ENCODE data around the gene RSPH4A.
"Not testable (repeated sequence)": the region's sequence is repeated elsewhere in the genome, so short reads cannot be mapped to it uniquely, and the experiment has no call there.

Gene RSPH4A

DNA sequence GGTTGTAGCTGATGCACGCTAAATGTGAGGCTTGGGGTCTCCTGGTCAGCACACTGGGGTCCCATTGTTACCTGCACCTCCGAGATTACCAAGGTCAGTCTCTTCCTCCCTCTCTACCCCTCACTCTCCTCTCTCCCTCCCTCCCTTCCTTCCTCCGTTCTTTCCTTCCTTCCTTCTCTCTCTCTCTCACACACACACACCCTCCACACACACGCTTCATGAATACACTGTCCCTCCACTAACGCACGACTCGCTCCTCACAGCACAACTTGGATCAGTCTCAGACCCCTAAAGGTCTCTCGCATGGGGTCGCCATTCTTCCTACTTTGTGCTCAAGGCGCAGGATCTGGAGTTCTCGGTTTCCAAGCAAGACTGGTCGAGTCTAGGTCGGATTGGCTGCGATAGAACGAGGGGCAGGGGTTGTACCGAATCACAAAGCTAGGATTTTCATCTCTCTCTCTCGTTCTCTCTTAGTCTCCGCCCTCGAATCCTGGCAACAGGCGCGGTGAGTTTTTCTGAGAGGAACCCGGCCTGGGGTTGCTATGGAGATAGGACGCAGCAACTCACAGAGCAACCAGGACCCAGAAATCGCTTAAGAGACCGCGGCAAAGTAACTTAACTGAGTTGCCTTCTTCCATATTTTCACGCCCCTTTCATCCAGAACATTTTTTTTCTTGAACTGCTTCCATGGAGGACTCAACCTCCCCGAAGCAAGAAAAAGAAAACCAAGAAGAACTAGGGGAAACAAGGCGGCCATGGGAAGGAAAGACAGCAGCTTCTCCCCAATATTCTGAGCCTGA is at the start of gene RSPH4A:
TSS of gene RSPH4A (plus strand) at position 543 of the 800 bp plus-strand sequence. CDS start at position 688, 145 bp downstream.
- peak; percentile 97 for DNase-seq (ENCODE audit: low spot score)

DNA sequence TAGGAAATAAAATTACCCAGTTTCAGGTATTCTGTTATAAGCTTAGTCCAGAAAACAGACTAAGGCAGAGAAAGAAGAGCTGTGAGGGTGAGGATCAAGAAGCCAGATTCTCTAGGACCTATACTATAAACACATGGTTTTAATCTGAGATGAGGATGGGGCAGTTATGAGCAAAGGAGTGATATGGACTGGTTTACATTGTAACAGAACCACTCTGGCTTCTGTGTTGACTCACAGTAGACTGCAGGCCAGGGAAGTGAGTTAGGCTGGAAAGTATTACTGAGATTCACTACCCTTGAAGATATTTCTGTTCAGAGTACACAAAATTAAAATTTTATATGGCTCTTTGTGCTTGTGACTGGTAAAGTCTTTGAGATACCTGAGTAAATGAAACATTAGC is 48.2 kb upstream of the RSPH4A start:
- no peak for DNase-seq (ENCODE audit: low spot score)

DNA sequence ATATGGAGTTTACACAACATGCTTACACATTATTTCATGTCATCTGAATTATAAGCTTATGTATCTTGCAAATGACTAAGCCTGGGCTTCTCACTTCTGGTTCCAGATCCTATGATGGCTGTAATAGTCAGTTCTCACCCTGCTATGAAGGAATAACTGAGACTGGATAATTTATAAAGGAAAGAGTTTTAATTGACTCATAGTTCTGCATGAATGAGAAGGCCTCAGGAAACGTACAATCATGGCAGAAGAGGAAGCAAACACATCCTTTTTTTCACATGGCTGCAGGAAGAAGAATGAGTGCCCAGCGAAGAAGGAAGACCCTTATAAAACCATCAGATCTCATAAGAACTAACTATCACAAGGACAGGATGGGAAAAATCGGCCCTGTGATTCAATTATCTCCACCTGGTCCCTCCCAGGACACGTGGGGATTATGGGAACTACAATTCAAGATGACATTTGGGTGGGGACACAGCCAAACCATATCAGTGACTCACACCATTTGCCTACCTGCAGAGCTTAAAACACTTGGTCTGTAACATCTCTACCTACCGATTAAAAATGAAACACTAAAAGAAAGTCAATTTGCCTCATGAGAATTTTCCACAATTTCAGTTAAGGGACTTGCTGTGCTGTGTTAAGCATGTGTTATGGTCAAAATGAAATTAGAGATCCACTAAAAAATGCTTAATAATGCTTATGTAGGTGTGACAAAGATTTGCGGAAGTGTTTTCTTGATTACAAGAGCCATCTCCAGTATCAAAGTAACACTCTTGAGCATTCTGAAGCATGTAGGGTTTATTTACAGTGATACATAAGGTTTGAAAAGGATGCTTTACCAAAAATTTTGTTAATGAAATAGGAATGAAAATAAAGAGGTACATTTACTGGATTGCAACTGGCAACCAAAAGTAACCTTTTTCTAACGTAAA is 47.2 kb upstream of the RSPH4A start:
- no peak for DNase-seq (ENCODE audit: low spot score)

DNA sequence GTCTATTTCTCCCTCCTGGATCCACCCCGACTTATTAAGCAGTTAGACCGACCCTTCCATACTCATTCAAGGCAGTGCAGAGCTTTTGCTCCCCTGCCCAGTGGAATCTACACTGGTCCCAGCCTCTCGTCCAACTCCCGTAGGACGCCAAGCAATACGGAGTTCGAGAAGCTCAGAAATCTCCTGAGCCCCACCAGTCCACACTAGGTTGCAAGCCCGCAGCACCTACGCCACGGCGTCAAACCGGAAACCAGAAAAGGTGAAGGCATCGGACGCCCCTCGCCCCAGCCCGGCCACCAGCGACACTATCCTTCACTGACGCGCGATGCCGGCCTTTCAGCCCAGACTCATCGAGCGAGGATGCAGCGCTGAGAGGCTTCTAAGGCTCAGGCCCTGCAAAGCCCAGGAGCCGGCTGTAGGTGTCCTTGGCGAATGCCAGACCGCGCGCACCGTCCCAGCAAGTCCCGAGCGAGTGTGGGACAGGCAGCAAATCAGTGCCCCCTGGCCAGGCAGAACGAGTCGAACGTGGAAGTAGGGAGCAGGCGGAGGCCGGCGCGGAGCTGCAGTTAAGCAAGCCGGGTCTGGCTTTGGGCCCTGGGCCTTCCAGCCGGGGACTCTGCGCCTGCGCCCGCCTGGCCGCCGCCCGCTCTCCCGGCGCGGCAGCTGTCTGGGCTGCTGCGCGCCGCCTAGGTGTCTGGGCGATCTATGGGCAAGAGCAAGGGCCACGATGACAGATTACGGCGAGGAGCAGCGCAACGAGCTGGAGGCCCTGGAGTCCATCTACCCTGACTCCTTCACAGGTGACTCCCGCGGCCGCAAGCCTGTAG is 45.2 kb upstream of the RSPH4A start, which contains the start of gene RWDD1:
TSS of gene RWDD1 (plus strand) at position 649 of the 827 bp plus-strand sequence. CDS start at position 728, 79 bp downstream.
- peak; percentile 98 for DNase-seq (ENCODE audit: low spot score)

DNA sequence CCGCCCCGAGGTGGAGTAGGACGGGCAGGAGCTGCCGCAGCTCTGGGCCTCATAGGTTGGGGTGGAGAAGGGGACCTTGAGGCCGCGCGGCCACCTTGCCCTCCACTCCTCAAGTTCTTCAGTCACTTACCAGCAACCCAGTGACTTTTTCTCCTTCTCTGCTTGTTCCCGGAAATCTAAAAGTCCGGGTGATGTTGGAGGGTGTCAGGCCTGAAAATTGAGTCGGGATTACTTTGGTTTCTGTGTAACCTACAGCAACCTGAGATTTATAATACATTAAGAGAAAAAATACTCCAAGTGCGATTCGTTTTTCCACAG is 44.6 kb upstream of the RSPH4A start:
- DNase-seq (ENCODE audit: low spot score), result no peak

GRCh38 chr6:116572162-116572561 is 44.1 kb upstream of the RSPH4A start:
- DNase-seq (ENCODE audit: low spot score), result peak; percentile 44

DNA sequence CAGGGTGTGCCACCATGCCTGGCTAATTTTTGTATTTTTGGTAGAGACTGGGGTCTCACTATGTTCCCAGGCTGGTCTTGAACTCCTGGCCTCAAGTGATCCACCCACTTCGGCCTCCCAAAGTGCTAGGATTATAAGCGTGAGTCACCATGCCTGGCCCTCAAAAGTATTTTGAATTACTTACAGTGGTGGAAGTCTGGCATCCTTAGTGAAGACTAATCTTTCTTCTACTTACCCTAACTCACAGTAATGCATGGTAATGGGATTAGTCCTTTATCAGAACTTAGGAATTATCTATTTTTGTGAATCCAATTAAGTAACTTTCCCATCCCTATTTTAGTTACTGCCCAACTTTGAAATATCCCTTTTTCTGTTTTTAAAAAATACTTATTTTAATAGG is 41.1 kb upstream of the RSPH4A start:
- DNase-seq (ENCODE audit: low spot score), result no peak

- DNase-seq (ENCODE audit: low spot score), result no peak
Measured at GRCh38 chr6:116577486-116577885, 38.8 kb upstream of the RSPH4A start.

GRCh38 chr6:116578335-116578734 is 37.9 kb upstream of the RSPH4A start:
- no peak for DNase-seq (ENCODE audit: low spot score)

DNA sequence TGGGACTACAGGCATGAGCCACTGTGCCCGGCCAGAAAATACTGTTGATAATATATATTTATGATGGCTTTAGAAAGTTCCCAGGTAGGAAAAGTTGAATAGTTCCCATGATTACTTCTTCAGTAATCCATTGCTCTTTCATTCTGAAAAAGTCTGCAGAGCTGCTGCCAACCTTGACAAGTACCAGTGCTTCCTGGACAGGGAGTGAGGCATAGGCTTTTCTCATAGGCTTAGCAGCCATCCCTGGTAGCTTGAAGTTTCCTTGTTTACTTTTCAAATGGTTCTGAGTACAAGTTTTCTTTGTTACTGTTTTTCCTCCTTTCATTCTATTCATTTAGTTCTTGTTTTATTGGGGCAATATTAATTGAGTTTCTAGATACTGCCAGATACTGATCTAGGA is 37.1 kb upstream of the RSPH4A start:
- no peak for DNase-seq (ENCODE audit: low spot score)

DNA sequence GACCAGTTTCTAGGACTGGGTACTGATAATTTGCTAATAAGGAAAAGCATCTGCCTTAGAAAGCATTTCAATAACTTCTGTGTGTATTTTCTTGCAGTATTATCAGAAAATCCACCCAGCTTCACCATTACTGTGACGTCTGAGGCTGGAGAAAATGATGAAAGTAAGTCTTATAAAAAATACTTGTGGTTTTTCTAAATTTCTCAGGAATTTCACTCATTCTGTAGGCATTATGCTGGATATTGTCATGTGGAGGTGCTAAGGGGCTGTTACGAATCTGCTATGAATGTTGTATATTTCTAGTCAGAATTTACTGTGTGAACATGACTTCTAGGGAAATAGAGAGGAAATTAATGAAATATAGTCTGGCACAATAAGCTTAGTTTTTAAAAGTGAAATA is 36.1 kb upstream of the RSPH4A start:
- peak; percentile 27 for DNase-seq (ENCODE audit: low spot score)

DNA sequence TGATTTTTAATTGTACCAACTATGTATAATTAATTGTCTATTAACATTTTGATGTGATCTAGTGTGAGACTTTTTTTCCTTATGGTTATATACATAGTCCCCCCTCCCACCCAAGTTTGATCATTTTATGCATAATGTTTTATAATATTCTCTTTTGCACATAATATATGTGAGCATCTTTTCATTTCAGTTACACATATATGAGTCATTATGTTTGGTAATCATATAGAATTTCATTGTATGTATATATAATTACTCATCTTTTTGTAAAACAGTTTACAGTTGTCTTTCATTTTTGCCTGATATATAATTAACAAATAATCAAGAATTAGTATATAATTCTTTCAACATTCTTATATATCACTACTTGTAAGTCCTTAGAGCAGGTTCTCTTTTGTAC is 30.0 kb upstream of the RSPH4A start:
- no peak for DNase-seq (ENCODE audit: low spot score)

GRCh38 chr6:116586738-116587137 is 29.5 kb upstream of the RSPH4A start:
- DNase-seq (ENCODE audit: low spot score), result no peak

- DNase-seq (ENCODE audit: low spot score), result no peak
Measured at GRCh38 chr6:116595247-116595646, 21.0 kb upstream of the RSPH4A start.

DNA sequence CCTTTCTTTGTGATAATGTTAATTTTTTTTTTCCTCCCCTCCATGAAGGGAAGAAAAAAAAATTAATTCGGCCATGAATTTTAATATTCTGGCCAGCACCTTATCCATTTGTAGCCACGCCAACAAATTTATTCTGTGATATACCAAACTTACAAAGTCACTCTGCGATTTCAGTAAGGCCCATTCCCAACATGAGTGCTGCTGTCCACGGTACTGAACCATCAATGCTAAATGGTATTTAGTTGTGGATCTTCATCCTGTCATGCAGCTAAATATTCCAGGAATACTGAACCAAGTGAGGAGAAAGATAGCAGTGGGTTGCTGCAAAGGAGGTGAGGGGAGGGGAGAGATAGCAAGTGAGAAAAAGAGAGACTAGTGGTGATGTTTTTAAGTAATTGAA is 19.5 kb upstream of the RSPH4A start:
- DNase-seq (ENCODE audit: low spot score), result no peak

DNA sequence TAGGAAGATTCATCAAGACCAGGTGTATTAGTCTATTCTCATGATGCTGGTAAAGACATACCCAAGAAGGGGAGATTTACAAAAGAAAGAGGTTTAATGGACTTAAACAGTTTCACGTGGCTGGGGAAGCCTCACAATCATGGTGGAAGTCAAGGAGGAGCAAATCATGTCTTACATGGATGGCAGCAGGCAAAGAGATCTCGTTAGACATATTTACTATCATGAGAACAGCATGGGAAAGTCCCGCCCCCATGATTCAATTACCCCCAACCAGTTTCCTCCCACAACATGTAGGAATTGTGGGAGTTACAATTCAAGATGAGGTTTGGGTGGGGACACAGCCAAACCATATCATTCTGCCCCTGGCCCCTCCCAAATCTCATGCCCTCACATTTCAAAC is 12.4 kb upstream of the RSPH4A start:
- not testable (repeated sequence) for DNase-seq (ENCODE audit: low spot score)

- DNase-seq (ENCODE audit: low spot score), result not testable (repeated sequence)
Measured at GRCh38 chr6:116604868-116605267, 11.4 kb upstream of the RSPH4A start.

DNA sequence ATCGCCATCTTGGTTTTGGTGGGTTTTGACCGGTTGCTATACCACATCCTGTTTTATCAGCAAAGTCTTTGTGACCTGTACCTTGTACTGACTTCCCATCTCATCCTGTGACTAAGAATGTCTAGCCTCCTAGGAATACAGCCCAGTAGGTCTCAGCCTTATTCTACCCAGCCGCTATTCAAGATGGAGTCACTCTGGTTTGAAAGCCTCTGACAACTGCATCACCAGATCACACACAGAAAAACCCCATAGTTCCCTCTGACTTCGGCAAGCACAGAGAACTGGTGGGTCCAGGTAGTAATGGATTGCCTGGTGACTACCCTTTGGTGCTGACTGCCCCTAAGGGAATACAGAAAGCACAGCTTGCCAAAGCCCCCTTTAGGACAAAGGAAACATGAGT is 10.3 kb upstream of the RSPH4A start:
- no peak for DNase-seq (ENCODE audit: low spot score)

GRCh38 chr6:116611056-116611455 is 5.2 kb upstream of the RSPH4A start:
- no peak for DNase-seq (ENCODE audit: low spot score)

DNA sequence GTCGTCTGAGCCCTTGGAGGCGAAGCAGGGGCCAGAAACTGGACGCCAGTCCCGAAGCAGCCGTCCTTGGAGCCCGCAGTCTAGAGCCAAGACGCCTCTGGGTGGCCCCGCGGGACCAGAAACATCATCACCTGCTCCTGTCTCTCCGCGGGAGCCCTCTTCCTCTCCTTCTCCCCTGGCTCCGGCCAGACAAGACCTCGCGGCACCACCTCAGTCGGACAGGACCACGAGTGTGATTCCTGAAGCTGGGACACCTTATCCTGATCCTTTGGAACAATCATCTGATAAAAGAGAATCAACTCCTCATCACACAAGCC is 416 bp downstream of the RSPH4A start:
- peak; percentile 27 for DNase-seq (ENCODE audit: low spot score)

- DNase-seq (ENCODE audit: low spot score), result no peak
Measured at GRCh38 chr6:116624036-116624805, 7.9 kb downstream of the RSPH4A start.

GRCh38 chr6:116625872-116626271 is 9.6 kb downstream of the RSPH4A start:
- DNase-seq (ENCODE audit: low spot score), result no peak

All from AG08395 (cell line).